ENCODE results near the gene FOXA2. TPM values are rescaled to one million over a fixed set of nuclear protein-coding genes. Genes with fewer than 3 reads are reported as not detected.

The FOXA2 gene
- total and polyA plus RNA-seq, 2 of the 13 experiments (the other 11 are each of a cell fraction or from before 2014, with no cell fraction given) = 8.8 to 12.2 TPM

GRCh38 chr20:22533823-22534751 is 50.3 kb downstream of the FOXA2 start (continued):
- TF ChIP-seq TFE3 (CRISPR knock-in tag; IDR thresholded peaks at IDR 0.05) (peak; percentile 96), TBP (CRISPR knock-in tag; IDR thresholded peaks at IDR 0.05) (no peak), ZNF761 (CRISPR knock-in tag; conservative IDR thresholded peaks at IDR 0.05) (peak; percentile 99), TRIM22 (IDR thresholded peaks at IDR 0.05) (no peak), E2F2 (CRISPR knock-in tag; IDR thresholded peaks at IDR 0.05; ENCODE audit: borderline replicate concordance) (peak; percentile 43; the same call in 1 of the 2 replicates), AGO2 (optimal IDR thresholded peaks at IDR 0.05; ENCODE audit: low read depth, low read length) (no peak), PAF1 (CRISPR knock-in tag; IDR thresholded peaks at IDR 0.05) (no peak), CSRNP1 (CRISPR knock-in tag; IDR thresholded peaks at IDR 0.05) (peak; percentile 93), MAFF (IDR thresholded peaks at IDR 0.05; ENCODE audit: low read depth, low read length) (no peak), STAT5B (CRISPR knock-in tag; IDR thresholded peaks at IDR 0.05) (peak; percentile 83; the same call in 1 of the 2 replicates), MTF1 (CRISPR knock-in tag; IDR thresholded peaks at IDR 0.05) (peak; percentile 96), ZNF432 (CRISPR knock-in tag; IDR thresholded peaks at IDR 0.05; ENCODE audit: borderline replicate concordance) (0 out of 2 replicates have a peak, but pooled peaks have one; percentile 85), FOXK1 (CRISPR knock-in tag; IDR thresholded peaks at IDR 0.05; ENCODE audit: borderline replicate concordance, low read depth) (peak; percentile 64; the same call in 1 of the 2 replicates), ZBTB4 (CRISPR knock-in tag; IDR thresholded peaks at IDR 0.05; ENCODE audit: borderline replicate concordance) (peak; percentile 91; the same call in 1 of the 2 replicates), ATF7-NPFF (CRISPR knock-in tag; IDR thresholded peaks at IDR 0.05; ENCODE audit: low read depth) (peak; percentile 99), ZFP62 (CRISPR knock-in tag; IDR thresholded peaks at IDR 0.05) (no peak), PHF8 (CRISPR knock-in tag; IDR thresholded peaks at IDR 0.05) (peak; percentile 57; the same call in 1 of the 2 replicates), ZBTB38 (CRISPR knock-in tag; IDR thresholded peaks at IDR 0.05) (peak; percentile 98)
